ENCODE results near the gene KLK6. TPM values are rescaled to one million over a fixed set of nuclear protein-coding genes. Genes with fewer than 3 reads are reported as not detected.

KLK6 gene
- total RNA-seq, result 7.3 TPM

GRCh38 chr19:50969413-50969760 lies at the start of gene KLK6:
Gene KLK6 (minus strand): TSS chr19:50969591. CDS start chr19:50968104, 1,487 bp downstream.
- DNase-seq, result no peak

DNA sequence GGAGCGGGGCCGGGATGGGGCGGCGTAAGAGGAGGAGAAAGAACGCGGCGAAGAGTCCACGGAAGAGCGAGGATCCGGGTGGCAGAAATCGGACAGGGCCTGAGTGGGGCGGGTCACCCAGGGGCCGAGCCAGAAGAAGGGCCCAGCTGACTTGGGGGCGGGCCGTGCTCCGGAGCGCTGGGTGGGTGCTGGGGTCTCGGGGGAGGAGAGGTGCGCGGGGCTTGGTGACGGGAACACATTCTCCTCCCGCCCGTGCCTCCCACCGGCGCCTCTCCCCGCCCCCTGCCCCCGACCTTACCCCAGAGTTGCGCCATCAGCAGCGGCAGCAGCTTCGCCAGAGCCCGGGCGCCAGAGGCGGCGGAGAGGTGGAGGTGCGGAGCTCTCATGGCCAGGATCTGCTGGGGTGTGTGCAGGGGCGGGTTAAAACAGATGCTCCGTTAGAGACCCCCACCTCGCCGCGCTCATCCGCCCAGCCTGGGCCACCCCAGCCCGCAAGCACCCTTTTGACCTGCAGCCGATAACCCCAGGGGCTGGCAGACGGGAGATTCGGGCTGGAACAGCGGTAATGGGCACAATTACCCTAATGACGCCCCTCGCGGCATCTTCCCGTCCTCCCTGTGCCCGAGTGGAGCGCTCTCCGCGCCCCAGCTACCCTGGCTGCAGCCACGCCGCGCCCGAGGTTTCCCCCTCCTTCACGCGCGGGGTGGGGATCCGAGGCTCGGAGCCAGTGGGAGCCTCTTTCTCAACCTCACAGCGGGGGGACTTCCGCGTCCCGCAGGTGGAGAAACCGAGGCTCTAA lies 49.6 kb upstream of the KLK6 start:
- DNase-seq, result no peak

GRCh38 chr19:51016798-51017683 lies 47.6 kb upstream of the KLK6 start:
- no peak for DNase-seq

- DNase-seq, result no peak
Observed at GRCh38 chr19:51015691-51016267, 46.4 kb upstream of the KLK6 start.

DNA sequence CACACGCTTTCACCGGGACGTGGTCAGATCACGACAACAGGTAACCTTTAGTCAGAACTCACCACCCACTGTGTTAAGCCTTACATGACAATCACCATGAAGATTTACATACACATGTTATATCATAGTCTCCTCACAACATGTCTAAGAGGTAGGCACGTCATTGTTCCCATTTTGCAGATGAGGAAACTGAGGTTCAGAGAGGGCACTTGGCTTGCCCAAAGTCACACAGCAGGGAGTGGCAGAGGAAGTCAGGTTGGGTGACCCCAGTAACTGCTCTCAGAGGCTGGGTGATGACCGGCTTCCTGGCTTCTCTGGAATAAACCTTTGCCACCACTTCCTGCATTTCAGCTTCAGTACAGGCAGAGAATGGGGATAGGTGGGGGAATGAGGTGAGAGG lies 44.9 kb upstream of the KLK6 start:
- DNase-seq, result no peak

- no peak for DNase-seq
Observed at GRCh38 chr19:51012661-51013190, 43.3 kb upstream of the KLK6 start.

DNA sequence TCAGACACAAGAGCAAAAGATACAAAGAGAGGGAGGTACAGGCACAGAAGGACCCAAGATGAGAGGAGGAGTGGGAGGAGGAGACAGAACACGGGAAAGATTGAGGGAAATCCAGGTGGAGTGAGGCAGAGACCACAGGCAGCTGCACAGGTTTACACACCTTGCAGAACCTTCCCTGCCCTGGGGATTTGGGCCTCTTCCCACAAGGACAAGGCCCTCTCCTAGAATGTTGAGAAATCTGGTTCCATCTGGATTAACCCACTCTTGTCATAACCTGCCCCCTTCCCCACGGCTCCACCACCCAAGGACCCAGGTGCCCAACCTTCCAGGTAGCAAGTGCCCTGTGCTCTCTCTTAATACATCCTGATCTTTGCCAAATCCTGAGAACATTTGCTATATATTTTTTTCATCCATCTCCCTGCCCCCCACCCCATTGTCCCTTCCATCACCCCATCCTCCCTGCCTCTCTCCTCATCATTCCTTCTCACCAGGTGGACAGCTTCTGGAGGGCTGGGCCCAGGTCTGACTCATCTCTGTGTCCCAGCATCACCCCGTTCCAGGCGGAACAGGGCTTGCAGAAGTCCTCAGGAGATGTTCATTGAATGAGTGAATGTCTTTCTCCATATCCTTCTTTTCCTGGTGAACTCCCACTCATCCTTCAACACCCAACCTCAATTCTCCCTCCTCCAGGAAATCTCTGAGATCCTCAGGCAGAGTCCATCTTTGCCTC lies 40.8 kb upstream of the KLK6 start:
- DNase-seq, result no peak

- DNase-seq, result no peak
Observed at GRCh38 chr19:51009061-51009891, 39.9 kb upstream of the KLK6 start.

DNA sequence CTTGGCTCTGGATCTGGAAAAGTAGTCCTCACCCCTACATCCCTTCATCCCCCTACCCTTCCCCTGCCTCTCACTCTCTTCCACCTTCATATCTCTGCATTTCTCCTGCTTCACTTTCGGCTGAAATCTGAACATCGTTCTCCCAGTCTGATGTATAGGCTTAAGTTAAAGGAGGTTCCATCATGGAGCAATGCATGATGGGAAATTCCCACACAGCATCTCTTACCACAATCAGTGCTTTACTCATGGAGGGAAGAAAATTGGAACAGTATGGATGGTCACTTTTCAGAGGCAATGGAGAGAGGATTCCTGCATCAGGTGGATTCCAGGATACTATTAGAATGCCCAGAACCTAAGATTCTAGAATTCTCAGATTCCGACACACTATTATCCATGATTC lies 38.1 kb upstream of the KLK6 start:
- no peak for DNase-seq

DNA sequence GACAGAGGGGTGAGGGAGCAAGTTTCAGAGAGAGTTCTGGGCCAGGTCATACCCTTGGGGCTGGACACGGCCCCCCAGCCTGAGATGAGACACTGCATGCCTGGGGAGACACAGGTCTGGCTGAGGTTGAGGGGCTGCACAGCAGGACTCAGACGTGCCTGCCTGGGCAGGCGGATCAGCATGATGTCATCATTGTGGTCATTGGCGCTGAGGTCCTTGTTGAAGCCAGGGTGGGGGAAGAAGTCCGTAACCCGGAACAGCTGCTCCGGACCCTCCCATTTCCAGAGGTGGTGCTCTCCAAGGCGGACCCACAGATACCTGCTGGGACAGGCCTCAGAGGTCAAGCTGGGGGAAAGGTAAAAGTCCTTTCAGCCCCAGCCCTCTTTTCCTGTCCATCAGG lies 37.0 kb upstream of the KLK6 start:
- no peak for DNase-seq

DNA sequence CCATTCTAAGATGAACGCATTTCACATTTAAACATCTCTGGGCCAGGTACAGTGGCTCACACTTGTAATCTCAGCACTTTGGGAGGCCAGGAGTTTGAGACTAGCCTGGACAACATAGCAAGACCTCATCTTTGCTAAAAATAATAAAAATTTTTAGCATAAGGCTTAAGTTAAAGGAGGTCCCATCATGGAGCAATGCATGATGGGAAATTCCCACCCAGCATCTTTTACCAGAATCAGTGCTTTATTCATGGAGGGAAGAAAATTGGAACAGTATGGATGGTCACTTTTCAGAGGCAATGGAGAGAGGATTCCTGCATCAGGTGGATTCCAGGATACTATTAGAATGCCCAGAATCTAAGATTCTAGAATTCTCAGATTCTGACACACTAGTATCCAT lies 35.9 kb upstream of the KLK6 start:
- no peak for DNase-seq

DNA sequence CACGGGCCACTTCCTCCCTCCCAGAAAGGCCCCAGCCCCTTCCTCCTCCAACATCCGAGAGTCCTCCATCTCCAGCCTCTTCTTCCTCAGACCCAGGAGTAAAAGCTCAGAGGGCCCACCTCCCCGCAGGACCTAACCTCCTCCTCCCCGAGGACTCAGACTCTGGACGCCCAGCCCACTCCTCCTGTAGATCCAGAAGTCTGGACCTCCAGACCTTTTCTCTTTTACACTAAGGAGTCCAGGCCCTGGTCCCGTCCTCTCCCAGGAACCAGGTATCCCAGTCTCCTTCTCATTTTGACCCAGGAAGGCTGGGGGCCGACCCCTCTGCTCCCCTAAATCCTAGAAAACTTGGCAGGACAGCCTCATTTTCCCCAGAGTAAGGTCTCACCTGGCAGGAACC lies 33.9 kb upstream of the KLK6 start:
- DNase-seq, result no peak

DNA sequence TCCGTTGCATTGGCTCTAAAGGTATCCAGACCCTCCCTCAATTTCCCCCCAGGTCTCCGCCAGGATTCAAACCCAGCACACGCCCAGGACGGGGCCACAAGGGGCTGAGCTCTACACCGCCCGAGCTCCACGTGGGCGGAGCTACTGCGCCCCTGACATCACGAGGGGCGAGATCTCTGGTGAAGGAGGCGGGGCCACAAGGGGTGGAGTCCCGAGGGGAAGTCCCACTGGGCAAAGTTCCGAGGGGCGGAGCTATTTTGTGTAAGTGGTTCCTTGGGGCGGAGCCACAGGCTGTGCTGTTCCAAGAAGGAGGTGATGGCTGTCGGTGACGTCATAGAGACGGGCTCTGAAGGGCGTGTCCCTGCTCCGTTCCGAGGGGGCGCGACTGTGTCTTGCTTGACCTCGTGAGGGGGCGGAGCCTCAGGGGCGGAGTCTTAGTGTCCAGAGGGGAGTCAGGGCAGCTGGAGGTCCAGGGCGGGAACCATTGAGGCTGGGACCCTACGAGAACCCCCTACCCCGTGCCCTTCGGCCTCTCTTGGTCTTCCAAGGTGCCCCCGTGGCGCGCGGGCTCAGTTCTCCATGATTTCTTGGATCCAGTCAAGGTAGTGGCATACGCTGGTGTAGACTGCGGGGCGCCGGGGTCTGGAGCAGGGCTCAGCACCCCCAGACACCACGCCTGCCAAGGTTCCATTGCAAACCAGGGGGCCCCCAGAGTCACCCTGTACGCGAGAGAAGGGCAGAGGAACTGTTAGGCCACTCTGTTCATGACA lies 33.3 kb upstream of the KLK6 start:
- no peak for DNase-seq

DNA sequence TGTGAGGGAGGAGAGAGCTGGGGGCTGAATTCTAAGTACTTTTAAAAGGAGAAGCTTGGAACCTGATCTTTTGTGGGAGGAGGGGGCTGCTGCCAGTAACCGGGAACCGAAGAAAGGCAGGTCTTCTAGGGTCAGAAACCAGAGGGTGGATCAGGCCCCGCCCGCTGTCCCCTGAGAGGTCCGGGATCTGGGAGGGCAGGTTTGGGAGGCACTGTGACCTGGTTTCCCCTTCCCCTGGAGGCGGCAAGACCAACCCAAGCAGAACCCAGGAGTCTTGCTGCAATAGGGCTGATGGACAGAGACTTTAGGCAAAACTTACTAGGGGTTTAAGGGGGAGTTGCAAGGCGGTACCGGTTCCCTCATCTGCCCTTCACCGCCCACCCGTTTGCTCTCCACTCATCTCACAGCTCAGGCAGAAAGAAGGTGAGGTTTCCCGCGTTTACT lies 32.7 kb upstream of the KLK6 start:
- no peak for DNase-seq

- DNase-seq, result no peak
Observed at GRCh38 chr19:51001515-51001914, 32.1 kb upstream of the KLK6 start, which contains the start of gene KLK8. Gene KLK8 (minus strand): TSS chr19:51001604. CDS start chr19:51001167, 437 bp downstream.

DNA sequence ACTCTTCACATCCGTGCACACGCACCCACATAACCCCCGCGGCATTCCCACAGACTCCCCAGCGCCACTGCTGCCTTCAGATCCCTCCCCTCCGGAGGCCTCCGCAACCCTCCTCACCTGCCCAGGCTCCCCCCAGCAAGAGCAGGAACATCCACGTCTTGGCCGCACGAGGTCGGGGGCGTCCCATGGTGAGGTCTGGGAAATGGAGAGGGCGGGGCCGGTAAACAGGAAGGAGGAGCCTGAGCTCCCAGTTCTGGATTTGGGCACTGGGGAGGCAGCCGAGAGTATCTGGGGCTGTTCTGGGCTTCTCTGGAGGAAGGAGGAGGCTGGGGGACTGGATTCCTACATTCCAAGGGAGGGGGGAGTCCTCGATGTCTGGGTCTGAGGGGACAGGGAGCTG lies 31.6 kb upstream of the KLK6 start:
- DNase-seq, result no peak

GRCh38 chr19:51000426-51000825 lies 31.0 kb upstream of the KLK6 start:
- no peak for DNase-seq

DNA sequence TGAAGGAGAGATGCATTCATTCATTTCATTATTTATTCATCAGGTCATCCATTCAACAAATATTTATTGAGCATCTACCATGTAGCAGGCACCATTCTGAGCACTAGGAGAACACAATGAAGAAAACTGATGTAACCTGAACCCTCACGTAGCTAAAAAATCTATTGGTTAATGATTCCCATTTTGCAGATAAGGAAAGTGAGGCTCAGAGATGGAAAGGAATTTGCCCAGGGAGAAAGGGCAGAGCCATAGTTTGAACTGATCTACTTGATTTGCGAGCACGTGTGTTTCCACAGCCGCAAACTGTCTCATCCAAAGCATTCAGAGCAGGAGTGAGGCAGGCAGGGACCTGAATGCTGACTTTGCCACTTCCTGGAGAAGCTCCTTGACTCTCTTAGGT lies 29.3 kb upstream of the KLK6 start:
- DNase-seq, result no peak

- no peak for DNase-seq
Observed at GRCh38 chr19:50998061-50998460, 28.7 kb upstream of the KLK6 start.

DNA sequence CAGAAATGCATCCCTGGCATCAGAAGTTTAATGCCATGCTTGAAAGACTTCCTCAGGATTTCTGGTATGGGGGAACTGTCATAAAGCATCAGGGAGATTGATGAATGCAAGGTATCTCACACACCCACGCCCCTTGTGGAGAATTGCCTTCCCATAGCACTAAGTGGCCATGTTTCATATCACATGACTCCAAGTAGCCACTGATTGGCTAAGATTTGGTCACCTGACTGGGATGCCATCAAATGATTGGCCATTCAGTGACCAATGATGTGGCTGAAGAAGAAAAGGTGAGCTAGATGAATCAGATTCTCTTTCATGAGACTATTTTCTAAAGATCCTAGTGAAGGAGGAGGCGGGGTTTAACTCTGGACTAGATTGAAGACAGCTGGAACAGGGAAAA lies 24.7 kb upstream of the KLK6 start:
- DNase-seq, result no peak
